Upper lobe of left lung (tissue), 6 donors: ENCODE results near the gene PPFIA2. TPM values are rescaled to one million over a fixed set of nuclear protein-coding genes. Genes with fewer than 3 reads are reported as not detected.
"Not testable (repeated sequence)": the region's sequence is repeated elsewhere in the genome, so short reads cannot be mapped to it uniquely, and the experiment has no call there.

Experiments
- ATAC-seq, 2 donors: fragments of 200-7000 bp; cut with Tn5 transposase; one replicate each; pipeline ENCODE4 v1.9.1; 2022; ENCODE audit warnings: mild to moderate bottlenecking in 2 of 2, moderate library complexity in 2 of 2; ENCODE audit not compliant: low FRiP score in 2 of 2
- DNase-seq, 2 donors: peaks; one replicate each; pipeline ENCODE4 v3.0.0-alpha.2; 2019 to 2020
- H3K27ac ChIP-seq, 4 donors: fragments of 200-600 bp; sonication (generic); one replicate each; pipeline ENCODE4 v1.5.1; 2016 to 2019
- H3K27me3 ChIP-seq, 4 donors: fragments of 200-600 bp; sonication (generic); one replicate each; pipeline ENCODE4 v1.5.1; 2017 to 2019
- H3K36me3 ChIP-seq, 4 donors: fragments of 200-600 bp; sonication (generic); one replicate each; pipeline ENCODE4 v1.5.1; 2016 to 2019
- H3K4me1 ChIP-seq, 4 donors: fragments of 200-600 bp; sonication (generic); one replicate each; pipeline ENCODE4 v1.5.1; 2018 to 2019
- H3K4me3 ChIP-seq, 4 donors: fragments of 200-600 bp; sonication (generic); one replicate each; pipeline ENCODE4 v1.5.1; 2017 to 2019; ENCODE audit warnings: mild to moderate bottlenecking in 2 of 4, moderate library complexity in 1 of 4
- H3K9me3 ChIP-seq, 4 donors: fragments of 200-600 bp; sonication (generic); one replicate each; pipeline ENCODE4 v1.5.1; 2018 to 2019
- CTCF ChIP-seq, 6 experiments: fragments of 450-650 bp in 4 of 6; fragments of 200-600 bp in 2 of 6; sonication (generic) in 2 of 6; IDR thresholded peaks; one replicate each; pipeline ENCODE4 v1.5.1; 2016 to 2019; ENCODE audit warnings: antibody characterized with exemption in 6 of 6
- EP300 ChIP-seq, 4 donors: sonication (generic); formaldehyde crosslinking; IDR thresholded peaks; one replicate each; pipeline ENCODE4 v1.5.1; 2017; ENCODE audit warnings: antibody characterized with exemption in 4 of 4, control low read depth in 2 of 4
- POLR2A ChIP-seq, 4 donors: fragments of 450-650 bp; IDR thresholded peaks; one replicate each; pipeline ENCODE4 v1.5.1; 2016 to 2017; ENCODE audit warnings: antibody characterized with exemption in 4 of 4, mild to moderate bottlenecking in 2 of 4
- POLR2AphosphoS5 ChIP-seq, 2 donors: sonication (generic); formaldehyde crosslinking; IDR thresholded peaks; one replicate each; pipeline ENCODE4 v1.5.1; 2017; ENCODE audit warnings: antibody characterized with exemption in 2 of 2
- WGBS, 2 donors: methylation state at CpG; one replicate each; pipeline ENCODE4 v1.1.5; 2017 to 2018; 5-methylcytosine and 5-hydroxymethylcytosine counted together
- total RNA-seq, 6 donors: library from RNA; depleted of rRNA in 4 of 6; stranded (reverse); fragments of >200 nt in 4 of 6; gene quantifications; one replicate each; pipeline versions ENCODE4 v1.1.0 to v1.2.1, GENCODE V29; 2016 to 2021
- donor health status: DM: no; HTN: no; CAD: no; lungs with moderate emphysema.
- donor health status: DM: no; HTN: yes; CAD: no; lungs with severe emphysema.

Gene PPFIA2
- total RNA-seq, 6 donors from 2014 or later: 1.3 to 7.3 (median 2.6) TPM

- ATAC-seq: no peak
These were observed 547.8 kb downstream of the PPFIA2 start for GRCh38 chr12:81211306-81211705.

GRCh38 chr12:81209772-81210225, 549.4 kb downstream of the PPFIA2 start:
- 80 to 87% methylated on average over 2 of the region's 2 CpGs for WGBS, 2 donors
- not testable (repeated sequence) for H3K27ac ChIP-seq, H3K4me3 ChIP-seq, H3K9me3 ChIP-seq, H3K4me1 ChIP-seq, H3K27me3 ChIP-seq, DNase-seq, ATAC-seq, H3K36me3 ChIP-seq

More at GRCh38 chr12:81211306-81211705, 547.8 kb downstream of the PPFIA2 start:
- Histone ChIP-seq H3K9me3 (no peaks in the 10 kb centered on the region), H3K4me3 (no peak overlapping the region), H3K36me3 (no peaks in the 10 kb centered on the region), H3K27me3 (no peaks in the 10 kb centered on the region), H3K27ac (no peak overlapping the region), H3K4me1 (no peaks in the 10 kb centered on the region)
- no peak for DNase-seq
- no peak for TF ChIP-seq EP300 (IDR thresholded peaks at IDR 0.05)
- no peak for TF ChIP-seq POLR2A (IDR thresholded peaks at IDR 0.05)
- no peak for TF ChIP-seq POLR2AphosphoS5 (IDR thresholded peaks at IDR 0.05)
- no peak for TF ChIP-seq CTCF (IDR thresholded peaks at IDR 0.05)
- 92 to 96% methylated on average over 1 of the region's 1 CpG for WGBS, 2 donors

GRCh38 chr12:81209012-81209411, 550.1 kb downstream of the PPFIA2 start:
- no peaks in the 10 kb centered on the region for H3K9me3 ChIP-seq
- H3K27me3 ChIP-seq: no peaks in the 10 kb centered on the region
- H3K27ac ChIP-seq: no peak overlapping the region
- TF ChIP-seq POLR2A (IDR thresholded peaks at IDR 0.05) (no peak), POLR2AphosphoS5 (IDR thresholded peaks at IDR 0.05) (no peak), CTCF (IDR thresholded peaks at IDR 0.05) (no peak), EP300 (IDR thresholded peaks at IDR 0.05) (no peak)
- H3K4me3 ChIP-seq: no peak overlapping the region
- no peaks in the 10 kb centered on the region for H3K4me1 ChIP-seq
- ATAC-seq: no peak
- DNase-seq: no peak
- no peaks in the 10 kb centered on the region for H3K36me3 ChIP-seq

GRCh38 chr12:81208187-81208911, 550.8 kb downstream of the PPFIA2 start:
- Histone ChIP-seq H3K27ac (no peak overlapping the region), H3K9me3 (no peaks in the 10 kb centered on the region), H3K4me3 (no peak overlapping the region), H3K27me3 (no peaks in the 10 kb centered on the region), H3K4me1 (no peaks in the 10 kb centered on the region), H3K36me3 (no peaks in the 10 kb centered on the region)
- no peak for DNase-seq
- TF ChIP-seq EP300 (IDR thresholded peaks at IDR 0.05): no peak
- TF ChIP-seq POLR2AphosphoS5 (IDR thresholded peaks at IDR 0.05): no peak
- no peak for TF ChIP-seq CTCF (IDR thresholded peaks at IDR 0.05)
- no peak for TF ChIP-seq POLR2A (IDR thresholded peaks at IDR 0.05)
- 75 to 76% methylated on average over 9 of the region's 9 CpGs for WGBS, 2 donors
- no peak for ATAC-seq
